Hematopoietic multipotent progenitor cell (in vitro differentiated cells): ENCODE data around the gene ARID1A. TPM values are rescaled to one million over a fixed set of nuclear protein-coding genes. Genes with fewer than 3 reads are reported as not detected.
"Not testable (repeated sequence)": the region's sequence is repeated elsewhere in the genome, so short reads cannot be mapped to it uniquely, and the experiment has no call there.

Source experiments
- DNase-seq, 3 donors: peaks; one replicate each; pipeline ENCODE4 v3.0.0-alpha.2; 2011 to 2015; ENCODE audit warnings: low read depth in 2 of 3, low spot score in 2 of 3
- total RNA-seq: library from RNA; depleted of rRNA; stranded (reverse); fragments of >200 nt; gene quantifications from one replicate; pipeline ENCODE4 v1.2.3, GENCODE V29; 2012

Gene ARID1A
- 126 TPM for total RNA-seq

DNA sequence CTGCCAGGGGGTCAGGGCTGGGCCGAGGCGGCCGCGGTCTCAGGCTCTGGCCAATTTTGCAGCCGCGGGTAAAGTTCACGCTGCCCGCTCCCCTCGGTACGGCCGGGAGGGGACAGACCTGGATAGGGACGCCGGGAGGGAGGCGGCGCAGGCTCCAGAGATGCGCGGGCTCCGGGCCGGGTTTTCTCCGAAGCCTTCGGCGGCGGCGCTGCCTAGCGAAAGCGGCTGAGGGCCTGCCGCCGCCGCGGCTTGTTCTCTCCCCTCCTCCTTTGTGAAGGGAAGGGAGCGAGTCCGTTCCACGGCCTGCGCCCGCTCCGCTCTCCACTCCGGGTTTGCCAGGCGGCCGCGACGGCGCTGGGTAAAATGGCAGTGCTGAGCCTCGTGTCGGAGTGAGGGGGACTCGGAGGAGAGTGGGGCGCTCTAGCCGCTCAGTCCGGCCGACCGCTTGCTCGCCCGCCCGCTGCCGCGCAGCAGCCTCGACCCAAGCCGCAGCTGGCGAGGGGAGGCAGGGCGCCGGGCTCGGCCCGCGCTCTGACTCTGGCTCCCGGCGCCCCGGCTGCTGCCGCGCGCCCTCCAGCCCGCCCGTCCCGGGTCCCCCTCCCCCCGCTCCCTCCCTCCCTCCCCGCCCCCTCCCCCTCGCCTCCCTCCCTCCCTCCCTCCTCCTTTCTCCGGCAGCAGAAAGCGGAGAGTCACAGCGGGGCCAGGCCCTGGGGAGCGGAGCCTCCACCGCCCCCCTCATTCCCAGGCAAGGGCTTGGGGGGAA is at the start of gene ARID1A:
Gene ARID1A (plus strand): TSS at position 660 of the 763 bp plus-strand sequence. CDS start 389 bp downstream, outside the sequence.
- peak; percentile 92 to 98 (median 97) for DNase-seq

DNA sequence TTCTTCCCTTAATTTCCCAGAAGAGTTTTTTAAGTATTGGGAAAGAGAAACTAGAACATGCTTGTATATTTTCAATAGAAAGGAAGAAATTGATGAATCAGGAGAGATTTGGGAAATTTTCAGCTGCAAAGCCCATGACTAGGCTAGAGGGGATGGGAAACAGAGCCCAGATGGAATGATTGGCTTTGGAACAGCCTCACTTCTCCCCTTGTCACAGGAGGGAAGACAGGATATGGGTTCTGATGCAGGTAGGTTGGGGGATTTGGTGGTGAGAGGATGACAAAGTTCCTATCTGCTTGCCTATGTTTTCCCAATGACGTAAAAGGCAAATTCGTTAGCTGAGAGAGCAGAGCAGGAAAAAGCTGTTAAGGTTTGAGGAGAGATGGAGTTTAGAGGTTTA is 31.0 kb upstream of the ARID1A start:
- DNase-seq = no peak

GRCh38 chr1:26666855-26667254 is 29.0 kb upstream of the ARID1A start:
- no peak for DNase-seq

DNA sequence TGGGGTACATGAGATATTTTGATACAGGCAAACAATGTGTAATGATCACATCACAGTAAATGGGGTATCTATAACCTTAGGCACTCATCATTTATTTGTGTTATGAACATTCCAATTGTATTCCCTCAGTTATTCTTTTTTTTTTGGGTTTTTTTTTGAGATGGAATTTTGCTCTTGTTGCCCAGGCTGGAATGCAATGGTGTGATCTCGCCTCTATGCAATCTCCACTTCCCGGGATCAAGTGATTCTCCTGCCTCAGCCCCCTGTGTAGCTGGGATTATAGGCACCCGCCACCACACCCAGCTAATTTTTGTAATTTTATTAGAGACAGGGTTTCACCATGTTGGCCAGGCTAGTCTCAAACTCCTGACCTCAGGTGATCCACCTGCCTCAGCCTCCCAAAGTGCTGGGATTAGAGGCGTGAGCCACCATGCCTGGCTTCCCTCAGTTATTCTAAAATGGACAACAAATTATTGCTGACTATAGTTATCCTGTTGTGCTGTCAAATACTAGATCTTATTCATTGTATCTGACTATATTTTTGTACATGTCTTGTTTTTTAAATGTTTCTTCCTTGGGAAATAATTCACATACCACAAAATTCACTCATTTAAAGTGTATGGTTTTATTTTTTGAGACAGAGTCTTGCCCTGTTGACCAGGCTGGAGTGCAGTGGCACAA is 27.6 kb upstream of the ARID1A start:
- DNase-seq = not testable (repeated sequence)

DNA sequence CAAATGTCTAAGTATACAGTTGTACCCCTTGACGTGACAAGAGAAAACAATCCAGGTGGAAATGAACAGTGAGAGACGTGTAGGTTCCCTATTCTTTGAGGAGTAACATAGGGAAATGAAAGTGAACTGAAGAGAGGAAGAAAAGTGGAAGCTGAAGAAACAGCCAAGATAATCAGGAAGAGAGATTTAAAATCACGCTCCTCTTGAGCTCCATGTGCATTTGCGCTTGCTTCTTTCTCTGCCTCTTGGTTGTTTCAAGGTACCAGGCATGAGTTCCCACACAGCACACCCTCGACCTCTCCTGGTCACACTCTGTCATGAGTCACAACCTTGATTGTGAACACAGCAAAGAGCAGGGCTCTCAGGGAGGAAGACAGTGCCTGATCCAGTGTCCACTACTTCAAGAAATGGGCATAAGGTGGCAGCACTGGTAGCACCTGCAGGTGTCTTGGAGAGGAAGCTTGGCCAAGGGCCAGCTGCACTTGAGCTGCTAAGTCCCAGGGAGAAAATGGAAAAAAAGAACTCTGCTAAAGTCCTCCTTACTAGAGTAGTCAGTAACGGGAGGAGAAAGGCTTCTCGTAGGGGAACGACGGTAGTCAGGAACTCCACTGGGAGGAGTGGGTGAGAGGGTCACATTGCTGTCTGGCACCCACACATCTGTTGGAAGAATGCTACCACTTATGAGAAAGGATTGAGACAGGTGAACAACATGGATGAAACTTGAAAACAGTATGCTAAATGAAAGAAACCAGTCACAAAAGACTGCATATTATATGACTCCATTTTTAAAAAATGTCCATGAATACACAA is 18.3 kb upstream of the ARID1A start:
- DNase-seq = peak in 2 of 3 donors; percentile 89

DNA sequence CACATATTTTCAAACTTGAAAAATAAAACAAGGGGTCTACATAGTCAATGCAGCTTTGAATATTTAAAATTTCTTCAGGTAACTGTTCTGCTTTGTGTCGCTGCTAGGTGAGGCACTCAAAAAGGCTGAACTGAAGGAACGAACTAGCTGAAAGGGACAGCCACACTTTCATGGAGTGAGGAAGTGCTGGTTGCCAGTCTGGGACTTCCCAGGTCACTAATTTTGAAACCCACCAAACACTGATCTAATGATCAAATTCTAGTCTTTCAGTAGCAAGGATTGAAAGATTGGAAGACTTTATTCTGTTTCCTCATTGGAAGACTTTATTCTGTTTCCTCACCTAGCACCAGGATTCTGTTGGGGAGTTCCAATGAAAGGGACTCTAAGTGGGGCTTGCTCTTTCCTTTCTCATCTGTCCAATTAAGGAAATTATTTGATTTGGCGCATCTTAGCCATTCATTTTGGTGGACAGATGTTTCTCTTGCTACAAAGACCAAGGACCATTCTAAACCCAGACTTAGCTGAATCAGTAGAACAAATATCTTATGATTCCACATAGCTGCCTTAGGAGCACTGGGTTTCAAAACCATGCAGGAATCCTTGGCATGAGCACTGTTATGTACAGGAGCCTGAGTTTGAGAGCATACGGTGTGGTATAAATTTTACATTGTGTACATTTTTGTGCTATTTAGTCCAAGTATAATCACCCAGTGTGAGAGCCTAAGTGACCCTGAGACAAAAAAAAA is 10.9 kb upstream of the ARID1A start:
- DNase-seq = no peak

DNA sequence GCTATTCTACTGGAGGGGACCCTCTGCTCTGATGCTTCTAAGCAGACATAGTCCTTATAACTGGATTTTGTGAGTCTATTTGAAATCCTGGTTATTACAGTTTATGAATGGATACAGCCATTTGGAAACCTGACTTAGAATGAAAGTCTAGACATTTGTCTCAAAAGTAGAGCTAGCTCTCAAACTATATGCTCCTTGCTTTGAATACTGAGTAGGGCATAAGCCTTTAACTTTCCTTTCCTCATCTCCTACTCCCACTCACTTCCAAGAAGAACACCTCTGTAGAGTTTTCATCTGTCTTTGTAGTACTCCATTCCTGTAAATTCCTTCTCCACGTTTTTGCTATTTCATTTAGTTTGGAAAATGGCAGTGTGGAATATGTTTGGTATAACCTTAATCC is 9.0 kb upstream of the ARID1A start:
- DNase-seq = no peak

DNA sequence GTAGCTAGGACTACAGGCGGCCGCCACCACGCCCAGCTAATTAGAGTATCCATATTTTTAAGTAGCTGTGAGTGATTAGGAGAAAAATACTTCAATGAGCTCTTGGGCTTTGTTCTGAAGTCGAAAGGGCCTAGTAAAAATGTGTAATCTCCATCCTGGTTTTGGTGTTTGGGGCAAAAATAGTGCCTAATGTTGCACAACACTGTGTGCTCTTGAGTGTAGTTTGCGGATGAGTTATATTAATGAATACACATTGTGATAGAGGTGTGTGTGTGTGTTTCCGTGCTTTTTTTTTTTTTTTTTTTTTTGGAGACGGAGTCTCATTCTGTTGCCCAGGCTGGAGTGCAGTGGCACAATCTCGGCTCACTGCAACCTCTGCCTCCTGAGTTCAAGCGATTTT is 6.3 kb upstream of the ARID1A start:
- no peak for DNase-seq

DNA sequence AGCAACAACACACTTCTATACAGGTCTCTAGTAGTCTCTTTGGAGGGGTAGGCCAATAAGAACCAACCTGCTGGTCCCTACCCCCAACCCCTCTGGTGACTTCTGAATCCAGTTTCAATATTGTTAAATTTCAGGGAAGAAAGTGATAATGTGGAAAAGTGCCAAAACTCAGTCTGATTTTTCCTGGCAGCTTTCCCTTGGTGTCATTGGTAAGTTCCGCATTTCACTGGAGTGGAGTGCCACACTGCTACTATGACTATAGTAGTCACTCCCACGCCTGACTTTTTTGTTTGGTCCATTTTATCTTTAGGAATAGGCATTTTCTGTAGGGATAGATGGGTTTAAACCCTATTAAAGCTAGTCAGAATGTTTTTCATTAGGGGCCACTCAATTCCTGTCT is 5.7 kb upstream of the ARID1A start:
- DNase-seq = no peak

DNA sequence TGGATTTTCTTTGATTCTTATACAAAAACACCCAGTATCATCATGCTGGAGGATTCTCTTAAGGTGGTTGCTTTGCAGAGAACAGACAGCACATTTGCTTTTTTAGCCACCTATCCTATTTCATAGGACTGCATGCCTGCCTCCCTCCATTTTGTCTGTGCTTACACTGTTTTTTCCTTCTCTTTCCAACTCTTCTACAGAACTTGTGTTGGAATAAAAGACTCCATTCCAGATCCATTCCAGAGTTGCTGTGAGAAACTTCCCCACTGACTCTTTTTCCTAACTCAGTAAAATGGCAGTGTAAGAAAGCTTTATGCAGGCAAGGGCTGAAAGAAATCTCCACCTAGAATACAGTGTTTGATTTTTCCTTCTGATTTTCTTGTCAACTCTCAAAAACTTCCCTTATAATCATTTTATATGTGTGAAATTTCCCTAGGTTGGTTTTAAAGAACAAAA is 5.2 kb upstream of the ARID1A start:
- DNase-seq = no peak

DNA sequence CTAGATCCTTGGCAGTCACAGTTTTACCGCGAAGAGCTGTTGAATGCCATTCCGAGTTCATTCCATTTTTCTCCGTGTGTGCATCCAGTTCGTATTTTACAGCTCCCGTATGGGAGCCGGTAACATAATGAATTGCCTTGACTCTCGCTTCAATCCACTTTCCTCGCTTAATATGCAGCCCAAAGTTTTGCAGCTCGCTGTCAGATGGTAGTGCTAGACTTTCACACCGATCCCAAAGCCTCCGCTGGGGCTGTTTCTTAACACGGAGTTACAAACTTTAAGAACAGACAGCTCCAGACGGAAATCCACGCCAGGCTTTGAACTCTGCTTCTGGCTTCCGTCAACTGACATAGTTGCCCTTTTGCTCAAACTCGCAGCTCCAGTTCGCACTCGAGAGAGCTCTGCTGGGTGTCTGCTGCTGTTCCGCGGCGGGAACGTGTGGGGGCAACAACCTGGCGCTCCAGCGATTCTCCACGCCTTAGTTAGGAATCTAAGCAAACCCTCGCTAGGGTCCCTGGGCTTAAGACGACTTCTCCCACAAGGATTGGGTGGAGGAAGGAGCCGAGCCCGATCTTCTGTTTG is 3.5 kb upstream of the ARID1A start:
- peak; percentile 62 to 96 (median 94) for DNase-seq

DNA sequence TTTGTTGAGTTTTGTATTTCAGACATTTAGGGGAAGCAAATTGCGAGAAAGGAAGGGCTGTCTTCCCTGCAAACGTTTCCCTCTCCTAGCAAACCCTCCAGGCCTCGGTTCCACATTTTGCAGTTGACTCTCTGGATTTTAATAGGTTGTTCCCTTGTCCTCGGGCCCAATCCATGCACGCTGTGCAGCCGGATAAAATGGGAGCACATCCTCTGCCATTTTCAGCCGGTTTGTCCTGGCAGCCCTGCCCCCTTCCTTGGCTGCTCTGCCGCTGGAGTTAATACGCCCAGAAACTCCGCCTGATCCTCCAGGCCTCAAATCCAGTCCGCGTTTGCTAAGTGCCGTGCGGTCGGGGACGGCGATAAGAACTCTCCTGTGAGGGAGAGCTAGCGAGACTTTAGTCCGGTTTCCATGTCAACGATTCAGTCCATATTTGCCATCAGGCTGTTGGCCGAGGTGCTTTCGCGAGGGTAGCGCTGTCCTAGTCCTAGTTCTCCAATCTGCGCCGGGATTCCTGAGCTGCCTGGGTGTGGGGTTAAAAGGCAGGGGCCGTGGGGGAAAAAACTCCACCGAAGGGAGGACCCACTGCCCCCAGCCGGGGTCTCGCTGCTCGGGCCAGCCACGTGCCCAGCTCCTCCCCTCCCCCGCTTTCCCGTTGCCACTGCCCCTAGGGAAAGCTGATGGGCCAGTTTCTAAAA is 2.9 kb upstream of the ARID1A start:
- DNase-seq = peak; percentile 75 to 97 (median 96)

DNA sequence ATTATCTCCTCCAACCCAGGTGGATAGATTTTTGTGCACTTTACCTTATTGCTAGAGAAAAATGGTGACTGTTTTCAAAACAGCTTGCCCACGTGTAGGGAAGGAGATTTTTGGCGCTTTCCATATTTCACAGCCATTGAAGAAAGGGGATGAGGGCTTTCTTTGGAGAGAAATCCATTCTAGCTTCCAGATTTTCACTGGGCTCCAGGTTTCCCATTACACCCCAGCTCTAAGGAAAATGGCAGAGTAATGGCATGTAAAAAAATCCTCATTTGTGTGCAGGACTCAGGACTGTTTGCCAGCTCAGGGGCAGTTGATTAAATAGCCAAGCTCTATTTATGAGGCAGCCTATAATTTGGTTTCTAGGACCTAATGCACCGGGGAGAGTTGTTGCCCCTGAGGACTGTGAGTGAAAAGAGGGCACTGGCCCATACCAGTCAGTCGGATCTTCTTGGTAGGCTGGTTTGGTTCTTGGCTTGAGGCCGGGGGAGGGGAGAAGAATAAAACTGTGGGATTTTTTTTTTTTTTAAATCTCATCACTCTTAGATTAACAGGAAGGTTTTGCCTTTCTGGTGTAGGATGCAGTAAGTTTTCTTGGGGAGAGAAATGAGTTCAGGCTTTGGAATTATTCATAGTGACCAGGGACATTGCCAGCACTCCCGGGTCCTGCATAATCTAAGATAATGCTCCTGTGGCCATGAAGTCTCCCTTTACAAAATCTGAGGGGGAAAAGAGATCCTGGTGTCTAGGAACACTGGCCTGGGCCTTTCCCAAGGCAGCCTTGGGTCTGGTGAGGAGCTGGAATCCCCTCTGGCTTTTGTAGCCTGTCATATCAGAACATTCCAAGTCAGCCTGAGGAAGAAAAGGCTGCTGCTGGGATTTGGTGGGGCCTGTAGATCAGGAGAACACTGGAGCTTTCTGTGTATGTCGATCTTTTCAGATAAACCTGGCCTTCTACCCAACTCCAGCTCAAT is 1.9 kb upstream of the ARID1A start:
- no peak for DNase-seq

DNA sequence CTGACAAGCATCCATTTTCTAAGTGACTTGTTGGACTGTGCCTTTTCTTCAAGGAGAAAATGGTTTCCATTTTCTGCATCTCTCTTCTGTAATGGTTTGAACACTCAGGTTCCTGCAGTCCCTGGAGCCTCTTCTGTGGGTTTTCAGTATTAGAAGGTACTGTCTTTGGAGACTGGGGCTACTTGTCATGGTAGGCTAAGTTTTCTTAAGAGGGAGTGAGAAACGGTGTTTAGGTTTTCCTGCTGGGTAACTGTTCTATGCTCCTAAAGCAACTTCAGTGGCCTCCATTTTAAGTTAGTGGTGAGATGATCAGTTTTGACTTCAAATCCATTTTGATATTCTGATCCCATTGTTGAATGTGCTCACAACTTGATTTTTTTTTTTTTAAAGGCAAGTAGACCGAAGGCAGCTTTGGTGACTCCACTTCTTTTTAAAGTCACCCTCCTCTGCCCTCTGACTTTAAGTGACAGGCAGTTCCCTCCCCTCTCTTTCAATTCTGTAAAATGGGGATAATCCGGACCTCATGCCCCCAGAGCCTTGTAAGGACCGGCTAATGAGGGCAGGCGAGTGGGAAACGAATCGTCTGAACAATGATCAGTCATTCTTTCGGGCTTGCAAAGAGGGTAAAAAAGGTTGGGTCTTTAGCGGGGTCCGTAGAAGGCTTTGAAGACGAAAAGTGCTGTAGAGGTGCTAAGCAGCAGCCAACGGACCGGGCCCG is 1.0 kb upstream of the ARID1A start:
- no peak for DNase-seq

- DNase-seq = no peak
Observed at GRCh38 chr1:26696119-26696653, 371 bp downstream of the ARID1A start.

GRCh38 chr1:26696654-26697430 is 1.0 kb downstream of the ARID1A start:
- DNase-seq = peak in 2 of 3 donors; percentile 43 to 57
